K562 (cell line): ENCODE results near the gene CDCP1. TPM values are rescaled to one million over a fixed set of nuclear protein-coding genes. Genes with fewer than 3 reads are reported as not detected.

ENCODE experiments used
- ATAC-seq: fragments of 200-7000 bp; cut with Tn5 transposase; 3 replicates; pipeline ENCODE4 v1.9.1; 2020; ENCODE audit warnings: moderate library complexity
- Bru-seq: library from RNA; stranded (reverse); fragments of 400-500 nt; gene quantifications from one replicate; lab custom pipeline; 2021; lab: Mats Ljungman, UMichigan
- BruChase-seq, 2 experiments: library from RNA; stranded (reverse); fragments of 400-500 nt; gene quantifications; one replicate each; lab custom pipeline; 2021; lab: Mats Ljungman, UMichigan
- BruUV-seq: library from RNA; stranded (reverse); fragments of 400-500 nt; replicated peaks from 2 replicates; lab custom pipeline; 2021; lab: Mats Ljungman, UMichigan
- CTCF ChIA-PET: fragments of 300-600 bp; formaldehyde crosslinking; extraction: SDS; loops from one replicate; lab custom pipeline; 2021; ENCODE audit warnings: low intra/inter-chr PET ratio; lab: Yijun Ruan, JAX
- POLR2A ChIA-PET: fragments of 300-600, 350-650 bp; sonication (Branson Sonifier 250); formaldehyde crosslinking; extraction: SDS; loops from one replicate; lab custom pipeline; 2021; ENCODE audit warnings: antibody characterized with exemption, inconsistent platforms; lab: Yijun Ruan, JAX
- DNase-seq, 4 experiments: peaks; one replicate each; pipeline versions ENCODE4 v3.0.0 to v3.0.0-alpha.2; 2011 to 2018; ENCODE audit warnings: low spot score in 3 of 4, mixed read lengths in 3 of 4; ENCODE audit errors: extremely low read depth in 1 of 4
- FAIRE-seq: peaks from 2 replicates; lab custom pipeline; 2011; peaks lifted over from hg19 to GRCh38; lab: Jason Lieb, UNC
- H2AFZ ChIP-seq: 2 replicates; pipeline ENCODE4 v1.6.0; 2011; ENCODE audit warnings: low read depth, low read length, control low read depth, inconsistent platforms
- H3K27ac ChIP-seq: fragments of 200-600 bp; 3 replicates; pipeline ENCODE4 v1.8.0; 2011; ENCODE audit warnings: low read depth, mild to moderate bottlenecking, control low read depth, inconsistent platforms, low read length, moderate library complexity, mixed read lengths; ENCODE audit errors: extremely low read depth
- H3K27me3 ChIP-seq, 2 experiments: fragments of 300-600 bp in 1 of 2; 2 replicates in 1 of 2; 3 replicates in 1 of 2; pipeline versions ENCODE4 v1.6.0 to v1.8.0; 2011; ENCODE audit warnings: inconsistent platforms in 2 of 2, low read length in 2 of 2, mild to moderate bottlenecking in 1 of 2, mixed read lengths in 1 of 2, moderate library complexity in 1 of 2; ENCODE audit not compliant: control insufficient read depth in 2 of 2, insufficient read depth in 2 of 2
- H3K36me3 ChIP-seq: fragments of 300-600 bp; 3 replicates; pipeline ENCODE4 v1.8.0; 2011; ENCODE audit warnings: mild to moderate bottlenecking, low read length, inconsistent platforms; ENCODE audit not compliant: control insufficient read depth, insufficient read depth
- H3K4me1 ChIP-seq, 2 experiments: fragments of 200-600 bp in 1 of 2; replicated peaks in 1 of 2; 2 replicates in 1 of 2; 3 replicates in 1 of 2; pipeline versions ENCODE4 v1.5.1 to v1.8.0; 2011; ENCODE audit warnings: inconsistent platforms in 2 of 2, low read length in 2 of 2, mild to moderate bottlenecking in 1 of 2, mixed read lengths in 1 of 2, moderate library complexity in 1 of 2; ENCODE audit not compliant: control insufficient read depth in 2 of 2, insufficient read depth in 2 of 2
- H3K4me2 ChIP-seq: 2 replicates; pipeline ENCODE4 v1.6.1; 2011; ENCODE audit warnings: low read length, control low read depth, inconsistent platforms, mixed read lengths; ENCODE audit not compliant: insufficient read depth
- H3K4me3 ChIP-seq: fragments of 200-600 bp; sonication (generic), shearing (Covaris generic); 2 replicates; pipeline ENCODE4 v1.5.1; 2016; ENCODE audit warnings: control low read depth, inconsistent platforms
- H3K79me2 ChIP-seq: fragments of 200-600 bp; 3 replicates; pipeline ENCODE4 v1.8.0; 2011; ENCODE audit warnings: low read length, inconsistent platforms; ENCODE audit not compliant: control insufficient read depth, insufficient read depth
- H3K9ac ChIP-seq, 2 experiments: 2 replicates each; pipeline versions ENCODE4 v1.6.0 to v1.6.1; 2011; ENCODE audit warnings: low read depth in 2 of 2, low read length in 2 of 2, control low read depth in 1 of 2, inconsistent platforms in 1 of 2, mild to moderate bottlenecking in 1 of 2, mixed read lengths in 1 of 2; ENCODE audit not compliant: insufficient read depth in 1 of 2
- H3K9me1 ChIP-seq: one replicate; pipeline ENCODE4 v1.6.0; 2011; ENCODE audit warnings: inconsistent platforms, mild to moderate bottlenecking, low read length, moderate library complexity; ENCODE audit not compliant: control insufficient read depth, insufficient read depth
- H3K9me3 ChIP-seq: replicated peaks from 2 replicates; pipeline ENCODE4 v1.5.1; 2011; ENCODE audit warnings: low read depth, low read length, inconsistent platforms; ENCODE audit not compliant: control insufficient read depth, insufficient read depth
- H4K20me1 ChIP-seq: replicated peaks from 2 replicates; pipeline ENCODE4 v1.6.1; 2011; ENCODE audit warnings: low read length, inconsistent platforms, mixed read lengths; ENCODE audit not compliant: control insufficient read depth, insufficient read depth
- CXXC5 ChIP-seq: fragments of 250-450 bp; sonication (Bioruptor Pico); IDR thresholded peaks from 2 replicates; pipeline ENCODE4 v1.8.0; 2022; ENCODE audit warnings: inconsistent platforms, mild to moderate bottlenecking, moderate library complexity
- GMEB1 ChIP-seq: fragments of 250-450 bp; sonication (Bioruptor Pico); IDR thresholded peaks from 2 replicates; pipeline ENCODE4 v1.4.0; 2020; ENCODE audit warnings: mild to moderate bottlenecking
- KAT8 ChIP-seq: fragments of 450-650 bp; IDR thresholded peaks from 2 replicates; pipeline ENCODE4 v1.6.1; 2016; ENCODE audit warnings: low read depth, mild to moderate bottlenecking
- RCOR1 ChIP-seq, 2 experiments: IDR thresholded peaks; 2 replicates each; pipeline ENCODE4 v1.6.1; 2012; ENCODE audit warnings: low read depth in 2 of 2, low read length in 2 of 2, borderline replicate concordance in 1 of 2, improper control_type of control experiment in 1 of 2
- TEAD4 ChIP-seq, 2 experiments: sonication (generic) in 1 of 2; formaldehyde crosslinking in 1 of 2; IDR thresholded peaks; 2 replicates each; pipeline versions ENCODE4 v1.6.1 to v1.8.0; 2012 to 2022; ENCODE audit warnings: borderline replicate concordance in 1 of 2, inconsistent platforms in 1 of 2, low read length in 1 of 2, mild to moderate bottlenecking in 1 of 2, missing genetic modification reagents in 1 of 2
- USF2 ChIP-seq: sonication (generic); formaldehyde crosslinking; IDR thresholded peaks from 2 replicates; pipeline ENCODE4 v1.5.0; 2020; ENCODE audit warnings: missing genetic modification reagents
- ZC3H4 ChIP-seq: sonication (generic); formaldehyde crosslinking; IDR thresholded peaks from 2 replicates; pipeline ENCODE4 v1.9.0; 2021; ENCODE audit warnings: missing genetic modification reagents, borderline replicate concordance
- ZNF184 ChIP-seq: sonication (generic); formaldehyde crosslinking; IDR thresholded peaks from 2 replicates; pipeline ENCODE4 v1.5.0; 2020; ENCODE audit warnings: missing genetic modification reagents
- ZNF644 ChIP-seq: fragments of 200-800 bp; sonication (Bioruptor generic); IDR thresholded peaks from 2 replicates; pipeline ENCODE4 v1.6.1; 2016; ENCODE audit warnings: low read depth, missing genetic modification characterization, missing compliant biosample characterization
- WGBS: fragments of 100-300 bp; shearing (Covaris generic); methylation state at CpG from one replicate; pipeline ENCODE4 v1.1.6; 2016; ENCODE audit warnings: low coverage, mixed read lengths; ENCODE audit not compliant: insufficient coverage; ENCODE audit errors: missing lambda C conversion rate; 5-methylcytosine and 5-hydroxymethylcytosine counted together
- in situ Hi-C: fragments of 300-500 bp; cut with MboI; formaldehyde crosslinking; loops from 4 replicates; pipeline ENCODE4 v1.15.0; 2018; ENCODE audit warnings: inconsistent platforms, mixed read lengths
- intact Hi-C: fragments of 100-400 bp; cut with micrococcal nuclease; formaldehyde crosslinking; loops from 2 replicates; pipeline ENCODE4 v1.14.2; 2022
- long read RNA-seq, 3 experiments: library from polyadenylated mRNA in 2 of 3; library from RNA in 1 of 3; unstranded in 2 of 3; stranded (forward) in 1 of 3; transcript quantifications; one replicate each; pipeline ENCODE4 v2.0.0, GENCODE V29; 2019 to 2022
- polyA minus RNA-seq, 3 experiments: library from RNA; depleted of rRNA, polyadenylated mRNA; stranded (reverse); fragments of >200 nt; gene quantifications; 2 replicates each; pipeline ENCODE4 v1.2.3, GENCODE V29; 2011
- polyA plus RNA-seq, 8 experiments: library from polyadenylated mRNA; depleted of rRNA in 4 of 8; stranded (reverse) in 5 of 8; unstranded in 3 of 8; fragments of >200 nt; fragmentation: Nextera tagmentation in 2 of 8; fragmentation: Illumina TruSeq in 1 of 8; extraction: Ambion mirVana in 2 of 8; extraction: Trizol in 1 of 8; gene quantifications; 2 replicates each; pipeline versions ENCODE4 v1.2.1 to v1.2.3, GENCODE V29; 2011 to 2014; ENCODE audit warnings: inconsistent platforms in 1 of 8, missing spikeins in 1 of 8
- total RNA-seq, 7 experiments: library from RNA; depleted of rRNA in 6 of 7; stranded (reverse); fragments of >200 nt in 6 of 7; fragmentation: Illumina TruSeq in 2 of 7; extraction: Trizol in 2 of 7; gene quantifications; 2 replicates each; pipeline versions ENCODE4 v1.2.1 to v1.2.3, GENCODE V29; 2011 to 2021; ENCODE audit warnings: low replicate concordance in 1 of 7

Gene CDCP1
- 51.7 and 78.6 TPM in 2 replicates for total RNA-seq (2011; cell fraction: chromatin; rRNA removed; ENCODE audit: low replicate concordance)
- total RNA-seq (2011; cell fraction: nucleolus; rRNA removed), result 37.6 and 51.9 TPM in 2 replicates
- 53.8 and 71.8 TPM in 2 replicates for total RNA-seq (2011; cell fraction: nucleoplasm; rRNA removed)
- total RNA-seq (2014; rRNA removed) (5.2 and 6.4 TPM in 2 replicates), total RNA-seq (2014; rRNA removed; fragmentation: Illumina TruSeq; extraction: Trizol) (5.5 and 6.5 TPM in 2 replicates), total RNA-seq (2015; rRNA removed; fragmentation: Illumina TruSeq; extraction: Trizol) (5.0 and 5.1 TPM in 2 replicates), total RNA-seq (2021) (13.9 and 16.4 TPM in 2 replicates), polyA plus RNA-seq (2011; rRNA removed) (13.9 and 14.5 TPM in 2 replicates), polyA plus RNA-seq (2014; fragmentation: Illumina TruSeq; extraction: Trizol) (9.8 and 11.2 TPM in 2 replicates), polyA plus RNA-seq (2014; fragmentation: Nextera tagmentation; extraction: Ambion mirVana) (1 to 10 TPM; 3.9 to 4.8 TPM), polyA plus RNA-seq (2014; rRNA removed) (5.1 and 6.0 TPM in 2 replicates), polyA minus RNA-seq (2011; rRNA and poly(A)+ RNA removed) (18.4 and 20.2 TPM in 2 replicates), Bru-seq, nascent RNA (percentile 59 among the genes with signal in this experiment), BruChase-seq, experiment 1, labeled RNA remaining after a 2-hour chase (percentile 57 among the genes with signal in this experiment), BruChase-seq, experiment 2, labeled RNA remaining after a 6-hour chase (percentile 59 among the genes with signal in this experiment)
- 15.2 and 15.5 TPM in 2 replicates for polyA plus RNA-seq (2011; cell fraction: cytosol; rRNA removed)
- polyA plus RNA-seq (2011; cell fraction: nucleus; rRNA removed), result 13.1 and 19.9 TPM in 2 replicates
- polyA plus RNA-seq (2012), result 10.4 and 16.8 TPM in 2 replicates
- polyA minus RNA-seq (2011; cell fraction: cytosol; rRNA and poly(A)+ RNA removed), result 19.9 and 20.8 TPM in 2 replicates
- 7.9 and 14.8 TPM in 2 replicates for polyA minus RNA-seq (2011; cell fraction: nucleus; rRNA and poly(A)+ RNA removed)
- long read RNA-seq, experiment 1, full-length matches to known transcripts, result 2 of 48 reads
- long read RNA-seq, experiment 1, partial matches to known transcripts, result 22 of 48 reads
- long read RNA-seq, experiment 1, other reads (novel, unspliced or antisense), result 24 of 48 reads
- long read RNA-seq, experiment 2, full-length matches to known transcripts, result 1 of 6 reads
- long read RNA-seq, experiment 2, partial matches to known transcripts, result 0 of 6 reads
- long read RNA-seq, experiment 2, other reads (novel, unspliced or antisense), result 5 of 6 reads
- long read RNA-seq, experiment 3, partial matches to known transcripts, result 10 of 11 reads
- long read RNA-seq, experiment 3, other reads (novel, unspliced or antisense), result 0 of 11 reads

- intact Hi-C loops (no loop called here), in situ Hi-C loops (no loop called here)
- Histone ChIP-seq H3K9me1 (no peaks in the 10 kb centered on the region), H3K4me1 (peaks cover 9 to 14% of the 10 kb centered on the region in 2 experiments), H3K79me2 (peaks cover 37% of the 10 kb centered on the region), H3K9ac (peak within 1 kb of the TSS; percentile 71 to 88), H3K9me3 (peaks cover 3% of the 10 kb centered on the region), H2AFZ (peak within 1 kb of the TSS; percentile 64), H3K4me2 (peak within 1 kb of the TSS; percentile 71), H3K36me3 (no peaks in the 10 kb centered on the region), H3K27ac (peak within 1 kb of the TSS; percentile 51), H3K27me3 (no peaks in the 10 kb centered on the region), H4K20me1 (no peaks in the 10 kb centered on the region), H3K4me3 (peak within 1 kb of the TSS; percentile 42)
- ATAC-seq (peak; percentile 83), FAIRE-seq (no peak), DNase-seq (peak; percentile 54 to 61 (median 55))
- CTCF ChIA-PET, result no interaction called here
- 68% methylated on average over 43 of the region's 92 CpGs for WGBS
- POLR2A ChIA-PET, result interaction anchor here (1.3 kb wide), 1 partner anchor 10 kb away, joined by 3 read pairs; no protein-coding TSS in a partner anchor
- BruUV-seq, result no TSS peak
- TF ChIP-seq TEAD4 (IDR thresholded peaks at IDR 0.05; ENCODE audit: low read length) (no peak), TEAD4 (CRISPR knock-in tag; IDR thresholded peaks at IDR 0.05; ENCODE audit: borderline replicate concordance) (no peak), USF2 (CRISPR knock-in tag) (no peak), RCOR1 (IDR thresholded peaks at IDR 0.05; ENCODE audit: borderline replicate concordance in 1 of 2, low read depth in 2 of 2, low read length in 2 of 2) (no peak), ZC3H4 (CRISPR knock-in tag) (no peak), KAT8 (no peak), ZNF644 (tag) (no peak), GMEB1 (CRISPR knock-in tag) (no peak), CXXC5 (CRISPR knock-in tag) (0 out of 2 replicates have a peak, but pooled peaks have one; percentile 13), ZNF184 (no peak)
Measured at GRCh38 chr3:45145681-45146614, at the start of gene CDCP1. Gene CDCP1, minus strand, starts transcription at chr3:45146378. Its CDS starts 91 bp downstream, at chr3:45146287.
